HepG2 (cell line): ENCODE measurements around the gene ZDHHC7. TPM values are rescaled to one million over a fixed set of nuclear protein-coding genes. Genes with fewer than 3 reads are reported as not detected.

Experiments
- ARID5B ChIP-seq: IDR thresholded peaks from 2 replicates; pipeline ENCODE4 v1.4.0; 2020; ENCODE audit warnings: mild to moderate bottlenecking, missing genetic modification reagents
- ARNT2 ChIP-seq: sonication (generic); formaldehyde crosslinking; IDR thresholded peaks from 2 replicates; pipeline ENCODE4 v1.8.0; 2022; ENCODE audit warnings: mild to moderate bottlenecking, low read depth, missing genetic modification reagents, moderate library complexity
- ATF7-NPFF ChIP-seq: sonication (generic); formaldehyde crosslinking; IDR thresholded peaks from 2 replicates; pipeline ENCODE4 v1.8.1; 2023; ENCODE audit warnings: mild to moderate bottlenecking, low read depth, missing genetic modification reagents, moderate library complexity
- CENPT ChIP-seq: sonication (generic); formaldehyde crosslinking; IDR thresholded peaks from 2 replicates; pipeline ENCODE4 v1.8.0; 2022; ENCODE audit warnings: low read depth, mild to moderate bottlenecking, moderate library complexity, missing genetic modification reagents
- ERF ChIP-seq: IDR thresholded peaks from 2 replicates; pipeline ENCODE4 v1.6.1; 2018; ENCODE audit warnings: missing biosample characterization, missing genetic modification reagents
- ESRRA ChIP-seq: sonication (generic); formaldehyde crosslinking; IDR thresholded peaks from 2 replicates; pipeline ENCODE4 v1.5.1; 2020; ENCODE audit warnings: mild to moderate bottlenecking, low read depth, missing genetic modification reagents
- FOXJ3 ChIP-seq: sonication (generic); formaldehyde crosslinking; IDR thresholded peaks from 2 replicates; pipeline ENCODE4 v1.4.0; 2020; ENCODE audit warnings: missing genetic modification reagents, mild to moderate bottlenecking, borderline replicate concordance
- FOXP1 ChIP-seq, 2 experiments: fragments of 450-650 bp in 1 of 2; IDR thresholded peaks; 2 replicates each; pipeline ENCODE4 v1.6.1; 2017 to 2018; ENCODE audit warnings: antibody characterized with exemption in 1 of 2
- HCFC1 ChIP-seq: fragments of 150-350 bp; IDR thresholded peaks from 2 replicates; pipeline ENCODE4 v1.6.1; 2014; ENCODE audit warnings: low read depth, low read length
- MTA1 ChIP-seq: sonication (generic); formaldehyde crosslinking; IDR thresholded peaks from 2 replicates; pipeline ENCODE4 v1.4.0; 2020; ENCODE audit warnings: missing genetic modification reagents, mild to moderate bottlenecking, borderline replicate concordance
- NFYC ChIP-seq: IDR thresholded peaks from 2 replicates; pipeline ENCODE4 v1.6.1; 2016; ENCODE audit warnings: missing genetic modification reagents, missing compliant biosample characterization
- RFX5 ChIP-seq: IDR thresholded peaks from 2 replicates; pipeline ENCODE4 v1.6.1; 2011; ENCODE audit warnings: low read depth, low read length, improper control_type of control experiment
- SALL1 ChIP-seq: sonication (generic); formaldehyde crosslinking; IDR thresholded peaks from 2 replicates; pipeline ENCODE4 v1.8.0; 2022; ENCODE audit warnings: mild to moderate bottlenecking, missing genetic modification reagents
- SNAI1 ChIP-seq: sonication (generic); formaldehyde crosslinking; IDR thresholded peaks from 2 replicates; pipeline ENCODE4 v1.5.0; 2020; ENCODE audit warnings: mild to moderate bottlenecking, missing genetic modification reagents, borderline replicate concordance
- SPEN ChIP-seq: sonication (generic); formaldehyde crosslinking; IDR thresholded peaks from 2 replicates; pipeline ENCODE4 v1.5.1; 2020; ENCODE audit warnings: low read depth, mild to moderate bottlenecking, missing genetic modification reagents
- SRSF9 ChIP-seq: fragments of 200-400 bp; formaldehyde crosslinking; IDR thresholded peaks from 2 replicates; pipeline ENCODE4 v1.6.1; 2018; ENCODE audit warnings: borderline replicate concordance, mild to moderate bottlenecking, low read depth, low read length; ENCODE audit not compliant: insufficient read depth, poor library complexity, severe bottlenecking
- XRCC5 ChIP-seq: fragments of 200-400 bp; formaldehyde crosslinking; optimal IDR thresholded peaks from 2 replicates; pipeline ENCODE3; 2017; ENCODE audit warnings: mild to moderate bottlenecking, low read length
- YY1 ChIP-seq: IDR thresholded peaks from 2 replicates; pipeline ENCODE4 v1.6.1; 2011; ENCODE audit warnings: low read length, low read depth, moderate library complexity, mild to moderate bottlenecking; ENCODE audit not compliant: insufficient read depth, insufficient replicate concordance
- ZBTB20 ChIP-seq: sonication (generic); formaldehyde crosslinking; IDR thresholded peaks from 2 replicates; pipeline ENCODE4 v1.8.1; 2023; ENCODE audit warnings: missing genetic modification reagents, low read depth, mild to moderate bottlenecking, borderline replicate concordance
- ZFP82 ChIP-seq: sonication (generic); formaldehyde crosslinking; IDR thresholded peaks from 2 replicates; pipeline ENCODE4 v1.5.1; 2020; ENCODE audit warnings: mild to moderate bottlenecking, missing genetic modification reagents, borderline replicate concordance
- ZFX ChIP-seq: sonication (generic); formaldehyde crosslinking; IDR thresholded peaks from 2 replicates; pipeline ENCODE4 v1.4.0; 2020; ENCODE audit warnings: mild to moderate bottlenecking, low read depth, missing genetic modification reagents, moderate library complexity
- ZKSCAN1 ChIP-seq: fragments of 150-350 bp; IDR thresholded peaks from 2 replicates; pipeline ENCODE4 v1.6.1; 2014; ENCODE audit warnings: low read length
- ZNF143 ChIP-seq: sonication (generic); formaldehyde crosslinking; IDR thresholded peaks from 2 replicates; pipeline ENCODE4 v1.4.0; 2020; ENCODE audit warnings: missing genetic modification reagents
- ZNF343 ChIP-seq: sonication (generic); formaldehyde crosslinking; IDR thresholded peaks from 2 replicates; pipeline ENCODE4 v1.4.0; 2020; ENCODE audit warnings: mild to moderate bottlenecking, missing genetic modification reagents
- ZNF468 ChIP-seq: sonication (generic); formaldehyde crosslinking; IDR thresholded peaks from 2 replicates; pipeline ENCODE4 v1.8.0; 2022; ENCODE audit warnings: mild to moderate bottlenecking, moderate library complexity, missing genetic modification reagents
- ZNF556 ChIP-seq: sonication (generic); formaldehyde crosslinking; IDR thresholded peaks from 2 replicates; pipeline ENCODE4 v1.4.0; 2020; ENCODE audit warnings: mild to moderate bottlenecking, missing genetic modification reagents, borderline replicate concordance
- ZNF75D ChIP-seq: sonication (generic); formaldehyde crosslinking; IDR thresholded peaks from 2 replicates; pipeline ENCODE4 v1.8.1; 2023; ENCODE audit warnings: missing genetic modification reagents, mild to moderate bottlenecking, borderline replicate concordance
- ZNF775 ChIP-seq: sonication (generic); formaldehyde crosslinking; IDR thresholded peaks from 2 replicates; pipeline ENCODE4 v1.4.0; 2020; ENCODE audit warnings: missing genetic modification reagents, mild to moderate bottlenecking, moderate library complexity, borderline replicate concordance
- polyA plus RNA-seq, 8 experiments: library from polyadenylated mRNA; depleted of rRNA in 3 of 8; stranded (reverse) in 7 of 8; unstranded in 1 of 8; fragments of >200 nt; fragmentation: Illumina TruSeq in 4 of 8; extraction: Trizol in 4 of 8; gene quantifications; 2 replicates each; pipeline versions ENCODE4 v1.2.1 to v1.2.3, GENCODE V29; 2011 to 2016; ENCODE audit warnings: low read depth in 4 of 8, missing spikeins in 1 of 8, mixed read lengths in 1 of 8; ENCODE audit not compliant: insufficient read depth in 1 of 8
- total RNA-seq, 5 experiments: library from RNA; depleted of rRNA; stranded (reverse); fragments of >200 nt; fragmentation: Illumina TruSeq; extraction: Trizol; gene quantifications; 2 replicates each; pipeline ENCODE4 v1.2.3, GENCODE V29; 2016; ENCODE audit warnings: low read depth in 1 of 5

ZDHHC7 gene
- total and polyA plus RNA-seq, 2 of the 13 experiments (the other 11 are each of a cell fraction or from before 2014, with no cell fraction given): 46.8 to 67.6 TPM

GRCh38 chr16:85056211-85056748 lies 44.9 kb upstream of the ZDHHC7 start (continued):
- TF ChIP-seq ARID5B (CRISPR knock-in tag): no peak
- no peak; the same call in 1 of the 2 replicates for TF ChIP-seq CENPT
- TF ChIP-seq ZFP82 (CRISPR knock-in tag): no peak
- TF ChIP-seq RFX5: no peak
- no peak for TF ChIP-seq ZNF468 (CRISPR knock-in tag)
- peak; percentile 30; the same call in 1 of the 2 replicates for TF ChIP-seq ZNF556 (CRISPR knock-in tag)
- no peak for TF ChIP-seq ZBTB20 (CRISPR knock-in tag)
- TF ChIP-seq ZNF343: peak; percentile 84; the same call in 1 of the 2 replicates
- 0 out of 2 replicates have a peak, but pooled peaks have one; percentile 11 for TF ChIP-seq SALL1
- TF ChIP-seq ZNF75D (CRISPR knock-in tag): no peak
- TF ChIP-seq ZNF775 (CRISPR knock-in tag): no peak
- TF ChIP-seq MTA1 (CRISPR knock-in tag): no peak
- TF ChIP-seq ERF (CRISPR knock-in tag): peak; percentile 23; the same call in 1 of the 2 replicates
- TF ChIP-seq FOXP1 (IDR thresholded peaks at IDR 0.05): no peak
- no peak for TF ChIP-seq FOXP1 (CRISPR knock-in tag; IDR thresholded peaks at IDR 0.05)
- no peak for TF ChIP-seq SRSF9
- TF ChIP-seq ZFX: no peak
- no peak for TF ChIP-seq ARNT2
- TF ChIP-seq ZNF143: no peak
- no peak for TF ChIP-seq ATF7-NPFF (CRISPR knock-in tag)
- TF ChIP-seq ZKSCAN1: no peak
- TF ChIP-seq NFYC (CRISPR knock-in tag): no peak
- no peak for TF ChIP-seq FOXJ3 (CRISPR knock-in tag)
- no peak for TF ChIP-seq HCFC1
- no peak for TF ChIP-seq SNAI1 (CRISPR knock-in tag)
- TF ChIP-seq YY1: no peak
- peak; percentile 30 for TF ChIP-seq XRCC5
- TF ChIP-seq SPEN (CRISPR knock-in tag): peak; percentile 15; the same call in 1 of the 2 replicates
- no peak for TF ChIP-seq ESRRA (CRISPR knock-in tag)
